ENCODE results near the gene SYNE2. TPM values are rescaled to one million over a fixed set of nuclear protein-coding genes. Genes with fewer than 3 reads are reported as not detected.
A peak's percentile ranks its signal among the peaks of the same experiment; 100 is the strongest.

Gene SYNE2
- total and polyA plus RNA-seq, 2 donors from 2014 or later = 65.9 to 461 TPM

DNA sequence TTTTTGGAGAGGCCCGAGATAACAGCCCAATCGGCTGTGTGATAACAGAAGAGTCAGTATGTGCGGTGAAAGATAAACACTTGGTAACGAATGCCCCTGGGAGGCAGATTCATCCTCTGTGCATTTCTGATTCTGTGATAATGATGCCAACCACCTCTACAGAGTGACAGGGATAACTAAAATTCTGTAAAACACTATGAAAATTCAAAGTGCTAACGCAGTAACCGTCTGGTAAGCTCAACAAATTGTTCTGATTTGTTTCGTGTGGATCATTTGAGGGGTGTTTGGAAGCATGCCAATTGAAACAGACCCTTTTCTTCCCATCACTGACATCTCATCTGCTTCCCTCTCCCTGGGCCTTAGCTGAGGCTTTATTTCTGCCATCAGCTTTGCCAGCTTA is 365.0 kb downstream of the SYNE2 start:
- H3K36me3 ChIP-seq (ENCODE audit: control insufficient read depth in 2 of 3, insufficient read depth in 3 of 3, low read length in 3 of 3) = peaks cover 4 to 88% (median 68%) of the 10 kb centered on the region in 3 donors
- H3K9ac ChIP-seq (ENCODE audit: low read length in 3 of 3) = no peak overlapping the region
- H3K27ac ChIP-seq (ENCODE audit: low read depth in 2 of 2, low read length in 2 of 2) = peak overlapping the region; percentile 10 to 74

DNA sequence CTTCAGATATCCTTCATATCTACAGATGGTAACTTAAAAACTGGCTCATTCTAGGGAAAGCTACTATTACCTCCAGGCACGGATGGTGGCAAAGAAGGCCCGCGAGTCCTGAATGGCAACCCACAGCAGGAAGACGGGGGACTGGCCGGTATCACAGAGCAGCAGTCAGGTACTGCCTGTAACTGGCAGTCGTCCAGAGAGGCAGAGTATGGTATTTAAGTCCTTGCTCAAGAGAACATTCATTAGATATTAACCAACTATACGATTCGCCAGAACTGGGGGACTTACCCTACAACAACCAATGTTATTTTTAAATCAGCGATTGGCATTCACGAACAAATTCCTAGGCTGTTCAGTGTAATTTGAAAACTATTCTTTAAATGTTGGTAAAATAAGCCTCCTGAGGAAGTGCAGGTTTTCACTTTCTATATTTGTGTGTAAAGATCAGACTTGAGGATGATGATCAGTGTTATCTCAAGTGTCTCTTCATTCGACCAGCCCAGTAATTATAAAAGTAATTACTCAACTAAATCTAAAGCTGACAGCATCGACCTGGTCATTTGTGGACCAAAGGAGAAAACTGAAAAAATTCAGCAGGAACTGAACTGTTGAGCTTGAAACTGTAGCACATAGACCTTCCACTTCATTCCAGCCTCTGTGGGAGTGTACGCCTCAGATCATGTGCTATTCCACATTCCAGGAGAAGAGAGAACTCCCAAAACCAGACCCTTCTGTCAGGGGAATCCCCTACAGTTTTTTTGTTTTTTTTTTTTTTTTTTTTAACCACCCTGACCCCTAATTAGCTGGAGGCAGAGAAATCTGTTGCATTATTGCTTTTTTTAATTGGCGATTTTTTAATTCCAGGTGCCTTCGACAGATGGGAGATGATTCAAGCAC is 365.8 kb downstream of the SYNE2 start:
- Histone ChIP-seq H3K27ac (ENCODE audit: low read depth in 2 of 2, low read length in 2 of 2) (peak overlapping the region; percentile 10 to 74), H3K4me3 (ENCODE audit: low read length in 3 of 3) (no peak overlapping the region), H3K9me3 (ENCODE audit: control insufficient read depth in 2 of 3, insufficient read depth in 1 of 3, low read length in 3 of 3) (no peaks in the 10 kb centered on the region), H3K4me1 (ENCODE audit: control insufficient read depth in 2 of 3, insufficient read depth in 2 of 3, low read depth in 1 of 3, low read length in 3 of 3) (peaks cover 0 to 8% (median 2%) of the 10 kb centered on the region in 3 donors), H3K27me3 (ENCODE audit: control insufficient read depth, insufficient read depth, low read length) (no peaks in the 10 kb centered on the region), H3K9ac (ENCODE audit: low read length in 3 of 3) (peak overlapping the region in 1 of 3 donors; percentile 2), H3K36me3 (ENCODE audit: control insufficient read depth in 2 of 3, insufficient read depth in 3 of 3, low read length in 3 of 3) (peaks cover 8 to 88% (median 71%) of the 10 kb centered on the region in 3 donors)
- TF ChIP-seq, protein P1, sequence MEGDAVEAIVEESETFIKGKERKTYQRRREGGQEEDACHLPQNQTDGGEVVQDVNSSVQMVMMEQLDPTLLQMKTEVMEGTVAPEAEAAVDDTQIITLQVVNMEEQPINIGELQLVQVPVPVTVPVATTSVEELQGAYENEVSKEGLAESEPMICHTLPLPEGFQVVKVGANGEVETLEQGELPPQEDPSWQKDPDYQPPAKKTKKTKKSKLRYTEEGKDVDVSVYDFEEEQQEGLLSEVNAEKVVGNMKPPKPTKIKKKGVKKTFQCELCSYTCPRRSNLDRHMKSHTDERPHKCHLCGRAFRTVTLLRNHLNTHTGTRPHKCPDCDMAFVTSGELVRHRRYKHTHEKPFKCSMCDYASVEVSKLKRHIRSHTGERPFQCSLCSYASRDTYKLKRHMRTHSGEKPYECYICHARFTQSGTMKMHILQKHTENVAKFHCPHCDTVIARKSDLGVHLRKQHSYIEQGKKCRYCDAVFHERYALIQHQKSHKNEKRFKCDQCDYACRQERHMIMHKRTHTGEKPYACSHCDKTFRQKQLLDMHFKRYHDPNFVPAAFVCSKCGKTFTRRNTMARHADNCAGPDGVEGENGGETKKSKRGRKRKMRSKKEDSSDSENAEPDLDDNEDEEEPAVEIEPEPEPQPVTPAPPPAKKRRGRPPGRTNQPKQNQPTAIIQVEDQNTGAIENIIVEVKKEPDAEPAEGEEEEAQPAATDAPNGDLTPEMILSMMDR (IDR thresholded peaks at IDR 0.05; ENCODE audit: borderline replicate concordance, extremely low read depth, insufficient read depth) = no peak
- FAIRE-seq = no peak
- peak in 1 of 5 donors; percentile 56 for DNase-seq
- intact Hi-C loops (cut with DNase I) = no loop called here

More for the DNA sequence above, 365.0 kb downstream of the SYNE2 start:
- no peak for FAIRE-seq
- no peak overlapping the region for H3K4me3 ChIP-seq (ENCODE audit: low read length in 3 of 3)
- H3K4me1 ChIP-seq (ENCODE audit: control insufficient read depth in 2 of 3, insufficient read depth in 2 of 3, low read depth in 1 of 3, low read length in 3 of 3) = peaks cover 0 to 8% (median 2%) of the 10 kb centered on the region in 3 donors
- H3K27me3 ChIP-seq (ENCODE audit: control insufficient read depth, insufficient read depth, low read length) = no peaks in the 10 kb centered on the region
- TF ChIP-seq, protein P1 (IDR thresholded peaks at IDR 0.05; ENCODE audit: borderline replicate concordance, extremely low read depth, insufficient read depth) = no peak
- DNase-seq = no peak
- intact Hi-C loops (cut with DNase I) = no loop called here
- no peaks in the 10 kb centered on the region for H3K9me3 ChIP-seq (ENCODE audit: control insufficient read depth in 2 of 3, insufficient read depth in 1 of 3, low read length in 3 of 3)

DNA sequence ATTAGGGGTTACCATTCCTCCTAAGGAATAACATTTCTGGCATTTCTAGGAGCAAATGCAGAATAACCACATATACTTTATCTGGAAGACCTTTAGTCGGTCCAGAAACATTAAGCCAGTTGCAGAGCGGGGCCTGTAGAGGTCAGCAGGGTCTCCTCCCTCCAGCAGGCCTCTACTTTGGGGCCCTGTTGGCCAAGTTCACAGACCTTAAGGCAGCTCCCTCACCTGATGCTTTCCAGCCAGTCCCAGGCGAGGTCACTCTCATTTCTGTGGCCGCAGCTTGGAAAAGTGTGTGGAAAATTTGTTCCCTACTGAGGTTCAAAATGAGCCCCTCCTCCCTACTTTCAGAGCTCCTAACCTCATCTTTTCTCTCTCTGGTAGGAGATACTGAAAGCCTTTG is 367.3 kb downstream of the SYNE2 start:
- intact Hi-C loops (cut with DNase I) = no loop called here
- peaks cover 0 to 8% (median 2%) of the 10 kb centered on the region in 3 donors for H3K4me1 ChIP-seq (ENCODE audit: control insufficient read depth in 2 of 3, insufficient read depth in 2 of 3, low read depth in 1 of 3, low read length in 3 of 3)
- no peak overlapping the region for H3K9ac ChIP-seq (ENCODE audit: low read length in 3 of 3)
- FAIRE-seq (no peak), DNase-seq (no peak)
- peaks cover 11 to 86% (median 76%) of the 10 kb centered on the region in 3 donors for H3K36me3 ChIP-seq (ENCODE audit: control insufficient read depth in 2 of 3, insufficient read depth in 3 of 3, low read length in 3 of 3)
- H3K4me3 ChIP-seq (ENCODE audit: low read length in 3 of 3) = no peak overlapping the region
- TF ChIP-seq, protein P1 (IDR thresholded peaks at IDR 0.05; ENCODE audit: borderline replicate concordance, extremely low read depth, insufficient read depth) = no peak
- H3K27me3 ChIP-seq (ENCODE audit: control insufficient read depth, insufficient read depth, low read length) = no peaks in the 10 kb centered on the region
- H3K9me3 ChIP-seq (ENCODE audit: control insufficient read depth in 2 of 3, insufficient read depth in 1 of 3, low read length in 3 of 3) = no peaks in the 10 kb centered on the region
- H3K27ac ChIP-seq (ENCODE audit: low read depth in 2 of 2, low read length in 2 of 2) = no peak overlapping the region

All from kidney (tissue), 14 donors.